Measurements from ENCODE around the gene TRIM39. TPM values are rescaled to one million over a fixed set of nuclear protein-coding genes. Genes with fewer than 3 reads are reported as not detected.
A peak's percentile ranks its signal among the peaks of the same experiment; 100 is the strongest.

TRIM39 gene
- total RNA-seq, 1 donor from 2014 or later, result 21.6 TPM

DNA sequence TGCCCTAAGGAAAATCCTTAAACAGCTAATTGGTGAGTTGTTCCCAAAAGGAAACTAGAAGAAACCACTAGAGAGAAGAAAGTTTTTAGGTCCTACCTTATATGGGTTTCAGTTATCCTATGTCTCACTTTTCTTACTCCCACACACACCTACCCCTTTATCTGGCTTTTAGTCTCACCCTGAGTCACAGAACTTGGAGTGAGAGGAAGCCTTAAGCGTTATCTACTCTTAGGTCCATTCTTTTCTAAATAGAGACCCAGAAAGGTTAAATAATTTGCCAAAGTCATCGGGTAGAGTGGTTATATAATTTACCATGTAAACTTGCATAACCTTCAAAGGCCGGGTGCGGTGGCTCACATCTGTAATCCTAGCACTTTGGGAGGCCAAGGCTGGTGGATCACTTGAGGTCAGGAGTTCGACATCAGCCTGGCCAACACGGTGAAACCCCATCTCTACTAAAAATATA is 13.9 kb downstream of the TRIM39 start:
- TF ChIP-seq, protein P1, sequence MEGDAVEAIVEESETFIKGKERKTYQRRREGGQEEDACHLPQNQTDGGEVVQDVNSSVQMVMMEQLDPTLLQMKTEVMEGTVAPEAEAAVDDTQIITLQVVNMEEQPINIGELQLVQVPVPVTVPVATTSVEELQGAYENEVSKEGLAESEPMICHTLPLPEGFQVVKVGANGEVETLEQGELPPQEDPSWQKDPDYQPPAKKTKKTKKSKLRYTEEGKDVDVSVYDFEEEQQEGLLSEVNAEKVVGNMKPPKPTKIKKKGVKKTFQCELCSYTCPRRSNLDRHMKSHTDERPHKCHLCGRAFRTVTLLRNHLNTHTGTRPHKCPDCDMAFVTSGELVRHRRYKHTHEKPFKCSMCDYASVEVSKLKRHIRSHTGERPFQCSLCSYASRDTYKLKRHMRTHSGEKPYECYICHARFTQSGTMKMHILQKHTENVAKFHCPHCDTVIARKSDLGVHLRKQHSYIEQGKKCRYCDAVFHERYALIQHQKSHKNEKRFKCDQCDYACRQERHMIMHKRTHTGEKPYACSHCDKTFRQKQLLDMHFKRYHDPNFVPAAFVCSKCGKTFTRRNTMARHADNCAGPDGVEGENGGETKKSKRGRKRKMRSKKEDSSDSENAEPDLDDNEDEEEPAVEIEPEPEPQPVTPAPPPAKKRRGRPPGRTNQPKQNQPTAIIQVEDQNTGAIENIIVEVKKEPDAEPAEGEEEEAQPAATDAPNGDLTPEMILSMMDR (IDR thresholded peaks at IDR 0.05), result no peak
- ChIA-PET POLR2A (interaction anchor here (0.6 kb wide), 1 partner anchor 224 kb away, joined by 3 read pairs; no protein-coding TSS in a partner anchor), CTCF (no interaction called here)
- H3K4me1 Mint-ChIP-seq, result peaks cover 7% of the 10 kb centered on the region
- H3K27me3 Mint-ChIP-seq, result no peaks in the 10 kb centered on the region
- H3K9me3 Mint-ChIP-seq, result no peaks in the 10 kb centered on the region
- intact Hi-C loops (cut with micrococcal nuclease), result no loop called here
- DNase-seq (no peak), ATAC-seq (ENCODE audit: low read depth) (no peak)
- peaks cover 59% of the 10 kb centered on the region for H3K36me3 Mint-ChIP-seq (ENCODE audit: low read depth)
- no peak overlapping the region for H3K27ac Mint-ChIP-seq
- H3K4me3 Mint-ChIP-seq, result no peak overlapping the region

DNA sequence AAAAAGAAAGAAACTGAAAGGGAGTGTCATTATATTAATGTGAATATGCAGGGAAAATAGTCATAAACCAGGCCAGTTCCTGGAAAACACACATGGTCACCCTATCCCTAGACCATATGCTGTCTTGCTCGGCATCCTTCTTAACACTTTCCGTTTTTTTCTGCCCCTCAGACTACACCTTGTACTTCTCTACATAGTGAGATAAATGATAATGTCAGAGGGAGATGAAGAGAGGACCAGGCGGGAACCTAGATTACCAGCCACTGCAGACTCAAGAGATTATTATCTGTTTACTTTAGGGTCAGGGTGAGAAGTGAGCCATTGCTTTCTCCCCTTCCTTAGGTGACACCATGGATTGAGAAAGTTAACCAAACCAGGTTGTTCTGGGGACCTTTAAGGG is 14.5 kb downstream of the TRIM39 start:
- ChIA-PET POLR2A (no interaction called here), CTCF (no interaction called here)
- ATAC-seq (ENCODE audit: low read depth) (no peak), DNase-seq (no peak)
- TF ChIP-seq, protein P1 (IDR thresholded peaks at IDR 0.05), result no peak
- Mint-ChIP-seq H3K4me1 (peaks cover 12% of the 10 kb centered on the region), H3K27ac (no peak overlapping the region), H3K4me3 (no peak overlapping the region), H3K27me3 (no peaks in the 10 kb centered on the region), H3K9me3 (no peaks in the 10 kb centered on the region), H3K36me3 (ENCODE audit: low read depth) (peaks cover 58% of the 10 kb centered on the region)
- intact Hi-C loops (cut with micrococcal nuclease), result no loop called here

DNA sequence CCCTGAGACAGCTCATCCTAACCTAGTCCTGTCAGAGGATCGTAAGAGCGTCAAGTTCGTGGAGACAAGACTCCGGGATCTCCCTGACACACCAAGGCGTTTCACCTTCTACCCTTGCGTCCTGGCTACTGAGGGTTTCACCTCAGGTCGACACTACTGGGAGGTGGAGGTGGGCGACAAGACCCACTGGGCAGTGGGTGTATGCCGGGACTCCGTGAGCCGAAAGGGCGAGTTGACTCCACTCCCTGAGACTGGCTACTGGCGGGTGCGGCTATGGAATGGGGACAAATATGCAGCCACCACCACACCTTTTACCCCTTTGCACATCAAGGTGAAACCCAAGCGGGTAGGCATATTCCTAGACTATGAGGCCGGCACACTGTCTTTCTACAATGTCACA is 15.0 kb downstream of the TRIM39 start:
- ChIA-PET POLR2A (no interaction called here), CTCF (no interaction called here)
- Mint-ChIP-seq H3K36me3 (ENCODE audit: low read depth) (peaks cover 58% of the 10 kb centered on the region), H3K27ac (no peak overlapping the region), H3K4me3 (no peak overlapping the region), H3K9me3 (no peaks in the 10 kb centered on the region), H3K4me1 (peaks cover 15% of the 10 kb centered on the region), H3K27me3 (no peaks in the 10 kb centered on the region)
- intact Hi-C loops (cut with micrococcal nuclease), result no loop called here
- no peak for ATAC-seq (ENCODE audit: low read depth)
- TF ChIP-seq, protein P1 (IDR thresholded peaks at IDR 0.05), result no peak
- no peak for DNase-seq

DNA sequence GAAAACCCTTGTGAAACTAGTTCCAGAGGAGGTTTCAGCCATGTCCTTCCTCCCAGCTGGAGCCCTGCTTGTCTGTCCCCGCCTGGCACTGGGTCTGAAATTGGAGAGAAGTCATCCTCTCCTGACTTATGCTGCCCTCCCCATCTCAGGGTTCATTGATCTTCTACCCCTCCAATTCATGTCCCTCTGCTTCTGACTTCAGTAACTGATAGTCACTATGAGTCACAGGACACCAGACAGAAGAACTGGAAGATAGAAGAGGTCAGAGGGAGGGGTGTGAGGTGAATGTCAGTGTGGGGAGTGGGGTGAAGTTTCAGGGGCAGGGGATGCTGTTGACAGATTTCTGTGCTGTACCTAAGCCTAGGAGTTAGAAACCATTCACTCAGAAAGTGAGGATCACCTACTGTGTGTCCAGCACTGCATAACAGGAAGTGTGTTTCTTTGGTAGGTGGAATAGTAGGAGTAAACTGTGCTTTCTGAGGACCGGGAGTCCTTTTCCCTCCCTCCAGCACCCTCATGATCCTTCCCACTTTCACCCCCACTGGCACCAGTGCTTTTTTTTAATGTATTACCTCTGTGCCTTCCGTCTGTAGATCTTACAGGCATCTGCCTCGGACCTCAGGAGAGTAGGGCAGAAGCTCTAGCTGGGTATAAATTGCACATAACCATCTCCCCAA is 17.6 kb downstream of the TRIM39 start:
- Mint-ChIP-seq H3K9me3 (no peaks in the 10 kb centered on the region), H3K27ac (peak overlapping the region; percentile 94), H3K4me1 (peaks cover 25% of the 10 kb centered on the region), H3K4me3 (peak overlapping the region; percentile 92), H3K36me3 (ENCODE audit: low read depth) (peaks cover 51% of the 10 kb centered on the region), H3K27me3 (no peaks in the 10 kb centered on the region)
- ATAC-seq (ENCODE audit: low read depth), result no peak
- ChIA-PET CTCF (no interaction called here), POLR2A (interaction anchor here (0.8 to 2.3 kb wide), 2 partner anchors 17 to 131 kb away, joined by 3 to 14 read pairs; partner anchors contain the start of gene TRIM39)
- TF ChIP-seq, protein P1 (IDR thresholded peaks at IDR 0.05), result no peak
- intact Hi-C loops (cut with micrococcal nuclease), result no loop called here
- no peak for DNase-seq

- H3K27ac Mint-ChIP-seq, result peak within 1 kb of the TSS; percentile 94
- intact Hi-C loops (cut with micrococcal nuclease), result loop anchor here (1.0 to 5.0 kb wide), 3 partner anchors 19 to 278 kb away; partner anchors contain the start of genes PPP1R11, TRIM26 and TRIM39
- ChIA-PET CTCF (interaction anchor here (0.8 kb wide), 1 partner anchor 19 kb away, joined by 3 read pairs; no protein-coding TSS in a partner anchor), POLR2A (interaction anchor here (0.8 to 2.3 kb wide), 2 partner anchors 18 to 131 kb away, joined by 3 to 14 read pairs; partner anchors contain the start of gene TRIM39)
- no peaks in the 10 kb centered on the region for H3K9me3 Mint-ChIP-seq
- H3K4me3 Mint-ChIP-seq, result peak within 1 kb of the TSS; percentile 92
- TF ChIP-seq, protein P1 (IDR thresholded peaks at IDR 0.05), result no peak
- no peaks in the 10 kb centered on the region for H3K27me3 Mint-ChIP-seq
- H3K4me1 Mint-ChIP-seq, result peaks cover 32% of the 10 kb centered on the region
- peak; percentile 99 for ATAC-seq (ENCODE audit: low read depth)
- DNase-seq, result peak; percentile 90
- peaks cover 43% of the 10 kb centered on the region for H3K36me3 Mint-ChIP-seq (ENCODE audit: low read depth)
Observed at GRCh38 chr6:30344868-30345671, 18.3 kb downstream of the TRIM39 start, which contains the start of gene RPP21. TSS of gene RPP21 (plus strand) at chr6:30345156. CDS start at chr6:30345172, 16 bp downstream.

All from activated B cell treated with CpG ODN at 0.5 μM for 24 hours (primary cell).